ES-I3 (cell line): ENCODE results near the gene CTBP2.

Source experiments
- H3K36me3 ChIP-seq: 2 replicates; pipeline ENCODE4 v1.6.1; 2013; ENCODE audit warnings: mild to moderate bottlenecking, low read length, control low read depth, moderate library complexity; ENCODE audit not compliant: insufficient read depth
- H3K4me1 ChIP-seq: 2 replicates; pipeline ENCODE4 v1.6.1; 2013; ENCODE audit warnings: mild to moderate bottlenecking, control low read depth, low read length; ENCODE audit not compliant: insufficient read depth
- H3K9ac ChIP-seq: 2 replicates; pipeline ENCODE4 v1.6.1; 2013; ENCODE audit warnings: low read depth, mild to moderate bottlenecking, low read length, moderate library complexity
- H3K9me3 ChIP-seq: 2 replicates; pipeline ENCODE4 v1.6.1; 2013; ENCODE audit warnings: mild to moderate bottlenecking, low read length, moderate library complexity; ENCODE audit not compliant: control insufficient read depth, insufficient read depth

The CTBP2 gene

GRCh38 chr10:124939290-124939689 is 221.1 kb downstream of the CTBP2 start:
- Histone ChIP-seq H3K9ac (no peak overlapping the region), H3K4me1 (peaks cover 11% of the 10 kb centered on the region), H3K9me3 (no peaks in the 10 kb centered on the region), H3K36me3 (no peaks in the 10 kb centered on the region)

GRCh38 chr10:124936813-124937212 is 223.6 kb downstream of the CTBP2 start:
- Histone ChIP-seq H3K36me3 (no peaks in the 10 kb centered on the region), H3K9ac (no peak overlapping the region), H3K9me3 (no peaks in the 10 kb centered on the region; the same call in 1 of the 2 replicates), H3K4me1 (no peaks in the 10 kb centered on the region)

GRCh38 chr10:124935946-124936345 is 224.4 kb downstream of the CTBP2 start:
- no peaks in the 10 kb centered on the region for H3K4me1 ChIP-seq
- H3K36me3 ChIP-seq: no peaks in the 10 kb centered on the region
- no peaks in the 10 kb centered on the region; the same call in 1 of the 2 replicates for H3K9me3 ChIP-seq
- H3K9ac ChIP-seq: no peak overlapping the region
